K562 (cell line): ENCODE results near the gene ZDHHC11B. TPM values are rescaled to one million over a fixed set of nuclear protein-coding genes. Genes with fewer than 3 reads are reported as not detected.

Experiments used
- HNRNPL ChIP-seq: fragments of 200-400 bp; formaldehyde crosslinking; IDR thresholded peaks from 2 replicates; pipeline ENCODE4 v1.6.1; 2017; ENCODE audit warnings: low read depth, mild to moderate bottlenecking, low read length
- MCM5 ChIP-seq: fragments of 450-650 bp; IDR thresholded peaks from 2 replicates; pipeline ENCODE4 v1.6.1; 2016; ENCODE audit warnings: low read depth
- PATZ1 ChIP-seq: fragments of 250-450 bp; sonication (Bioruptor Pico); IDR thresholded peaks from 2 replicates; pipeline ENCODE4 v1.5.0; 2020; ENCODE audit warnings: mild to moderate bottlenecking, borderline replicate concordance
- POLR2A ChIP-seq: fragments of 450-650 bp; conservative IDR thresholded peaks from 2 replicates; pipeline ENCODE4 v1.6.1; 2016
- SETDB1 ChIP-seq: IDR thresholded peaks from one replicate; pipeline ENCODE4 v1.6.1; 2012; ENCODE audit warnings: low read length, control low read depth, inconsistent platforms
- ZNF280B ChIP-seq: fragments of 250-450 bp; sonication (Bioruptor Pico); IDR thresholded peaks from 2 replicates; pipeline ENCODE4 v1.5.1; 2021; ENCODE audit warnings: mild to moderate bottlenecking
- ZNF766 ChIP-seq: fragments of 200-800 bp; sonication (Bioruptor generic); conservative IDR thresholded peaks from 2 replicates; pipeline ENCODE4 v1.6.1; 2016; ENCODE audit warnings: missing genetic modification characterization, missing compliant biosample characterization
- polyA plus RNA-seq, 8 experiments: library from polyadenylated mRNA; depleted of rRNA in 4 of 8; stranded (reverse) in 5 of 8; unstranded in 3 of 8; fragments of >200 nt; fragmentation: Nextera tagmentation in 2 of 8; fragmentation: Illumina TruSeq in 1 of 8; extraction: Ambion mirVana in 2 of 8; extraction: Trizol in 1 of 8; gene quantifications; 2 replicates each; pipeline versions ENCODE4 v1.2.1 to v1.2.3, GENCODE V29; 2011 to 2014; ENCODE audit warnings: inconsistent platforms in 1 of 8, missing spikeins in 1 of 8
- total RNA-seq, 7 experiments: library from RNA; depleted of rRNA in 6 of 7; stranded (reverse); fragments of >200 nt in 6 of 7; fragmentation: Illumina TruSeq in 2 of 7; extraction: Trizol in 2 of 7; gene quantifications; 2 replicates each; pipeline versions ENCODE4 v1.2.1 to v1.2.3, GENCODE V29; 2011 to 2021; ENCODE audit warnings: low replicate concordance in 1 of 7

The ZDHHC11B gene
- total and polyA plus RNA-seq, 9 of the 15 experiments (the other 6 are each of a cell fraction or from before 2014, with no cell fraction given) = 0.03 to 0.23 (median 0.15) TPM; not detected in 3

DNA sequence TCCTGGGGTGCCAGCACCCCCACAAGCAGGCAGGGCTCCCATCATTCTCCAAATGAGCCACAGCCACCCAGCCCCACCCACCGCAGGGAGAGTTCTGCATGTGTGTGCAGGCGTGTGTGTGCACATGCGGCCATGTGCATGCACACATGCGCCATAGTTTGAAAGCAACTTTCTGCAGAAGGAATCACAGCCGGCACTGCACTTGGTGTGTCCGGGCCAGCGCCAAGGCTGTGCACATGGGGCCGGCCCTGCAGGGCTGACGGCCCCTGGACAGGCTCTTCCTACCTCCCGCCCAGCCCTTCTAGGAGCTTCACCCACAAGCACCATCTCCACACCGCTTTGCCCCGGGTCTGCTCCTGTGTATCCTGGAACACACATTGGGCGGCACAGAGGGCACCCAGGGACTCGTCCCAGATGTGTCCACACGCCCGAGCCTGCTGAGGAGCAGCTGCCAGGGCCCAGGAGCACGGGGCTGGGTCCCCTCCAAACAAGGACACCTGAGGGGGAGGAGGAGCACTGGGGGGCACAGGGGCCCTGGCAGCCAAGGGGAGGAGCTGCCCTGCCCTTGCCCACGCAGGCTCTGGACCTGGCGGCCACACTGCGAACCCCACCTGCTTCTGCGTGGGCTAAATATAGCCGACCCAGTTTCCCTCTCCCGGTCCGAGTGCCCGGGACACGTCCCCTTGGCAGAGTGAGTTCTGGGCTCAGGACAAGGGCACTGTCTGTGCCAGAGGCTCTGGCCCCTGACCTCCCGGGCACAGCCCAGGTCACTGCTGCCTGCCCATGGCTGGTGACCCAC lies 110.5 kb downstream of the ZDHHC11B start (continued):
- TF ChIP-seq MCM5 (no peak), ZNF766 (CRISPR knock-in tag) (no peak), POLR2A (peak; percentile 55), SETDB1 (no peak), HNRNPL (0 out of 2 replicates have a peak, but pooled peaks have one; percentile 24), PATZ1 (CRISPR knock-in tag) (no peak), ZNF280B (CRISPR knock-in tag) (no peak)
